A204.1 (cell line): ENCODE measurements around the gene DDX55.
"Not testable (repeated sequence)": the region's sequence is repeated elsewhere in the genome, so short reads cannot be mapped to it uniquely, and the experiment has no call there.

ENCODE experiments used
- FAIRE-seq: peaks from 2 replicates; lab custom pipeline; 2012; peaks lifted over from hg19 to GRCh38; lab: Jason Lieb, UNC

The DDX55 gene, protein sequence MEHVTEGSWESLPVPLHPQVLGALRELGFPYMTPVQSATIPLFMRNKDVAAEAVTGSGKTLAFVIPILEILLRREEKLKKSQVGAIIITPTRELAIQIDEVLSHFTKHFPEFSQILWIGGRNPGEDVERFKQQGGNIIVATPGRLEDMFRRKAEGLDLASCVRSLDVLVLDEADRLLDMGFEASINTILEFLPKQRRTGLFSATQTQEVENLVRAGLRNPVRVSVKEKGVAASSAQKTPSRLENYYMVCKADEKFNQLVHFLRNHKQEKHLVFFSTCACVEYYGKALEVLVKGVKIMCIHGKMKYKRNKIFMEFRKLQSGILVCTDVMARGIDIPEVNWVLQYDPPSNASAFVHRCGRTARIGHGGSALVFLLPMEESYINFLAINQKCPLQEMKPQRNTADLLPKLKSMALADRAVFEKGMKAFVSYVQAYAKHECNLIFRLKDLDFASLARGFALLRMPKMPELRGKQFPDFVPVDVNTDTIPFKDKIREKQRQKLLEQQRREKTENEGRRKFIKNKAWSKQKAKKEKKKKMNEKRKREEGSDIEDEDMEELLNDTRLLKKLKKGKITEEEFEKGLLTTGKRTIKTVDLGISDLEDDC

DNA sequence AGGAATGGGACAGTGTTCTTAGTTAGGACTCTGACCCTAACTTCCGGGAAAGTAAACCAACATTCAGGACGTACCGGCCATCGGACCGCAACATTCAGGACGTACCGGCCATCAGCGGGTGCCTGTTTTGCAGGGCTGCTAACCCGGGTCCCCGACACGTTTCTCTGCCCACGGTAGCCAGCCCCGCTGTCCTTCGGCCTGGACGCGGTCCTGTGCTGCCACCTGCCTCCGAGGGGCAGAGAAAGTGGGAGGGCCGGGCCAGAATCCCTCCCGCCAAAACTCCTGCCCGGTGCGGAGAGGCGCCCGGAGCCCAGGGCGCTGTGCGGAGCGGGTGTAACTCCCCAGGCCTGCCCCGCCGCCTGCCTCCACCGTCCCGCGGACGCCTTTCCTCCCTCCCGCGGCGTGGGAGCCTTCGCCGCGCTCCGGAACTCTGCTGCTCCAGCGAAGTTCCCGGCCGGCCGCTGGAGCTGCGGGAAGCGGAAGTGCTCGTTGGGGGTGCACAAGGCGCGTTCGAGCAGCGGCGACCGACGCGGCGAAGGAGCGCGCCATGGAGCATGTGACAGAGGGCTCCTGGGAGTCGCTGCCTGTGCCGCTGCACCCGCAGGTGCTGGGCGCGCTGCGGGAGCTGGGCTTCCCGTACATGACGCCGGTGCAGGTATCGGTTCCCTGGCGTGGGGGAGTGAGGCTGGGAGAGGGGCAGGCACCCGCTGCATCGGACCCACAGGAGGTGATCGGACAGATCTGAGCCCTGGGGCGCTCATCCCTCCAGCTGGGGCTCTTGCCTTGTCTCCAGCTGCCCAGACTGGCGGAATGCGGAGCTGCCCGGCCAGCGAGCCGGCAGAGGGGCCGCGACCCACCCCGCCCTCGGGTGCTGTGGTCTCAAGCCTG, at the start of gene DDX55:
TSS of gene DDX55 (plus strand) at position 498 of the 888 bp plus-strand sequence. CDS start at position 548, 50 bp downstream.
- no peak for FAIRE-seq

GRCh38 chr12:123554136-123554535, 47.8 kb upstream of the DDX55 start:
- FAIRE-seq: not testable (repeated sequence)

DNA sequence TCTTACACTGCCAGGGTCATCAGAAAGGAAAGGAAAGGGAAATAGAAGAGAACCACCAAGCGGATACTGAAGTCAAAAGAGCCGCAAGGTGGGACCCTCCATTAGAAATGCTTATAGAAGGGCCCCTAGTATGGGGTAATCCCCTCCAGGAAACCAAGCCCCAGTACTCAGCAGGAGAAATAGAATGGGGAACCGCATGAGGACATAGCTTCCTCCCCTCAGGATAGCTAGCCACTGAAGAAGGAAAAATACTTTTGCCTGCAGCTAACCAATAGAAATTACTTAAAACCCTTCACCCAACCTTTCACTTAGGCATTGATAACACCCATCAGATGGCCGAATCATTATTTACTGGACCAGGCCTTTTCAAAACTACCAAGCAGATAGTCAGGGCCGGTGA, 47.1 kb upstream of the DDX55 start:
- FAIRE-seq: not testable (repeated sequence)

DNA sequence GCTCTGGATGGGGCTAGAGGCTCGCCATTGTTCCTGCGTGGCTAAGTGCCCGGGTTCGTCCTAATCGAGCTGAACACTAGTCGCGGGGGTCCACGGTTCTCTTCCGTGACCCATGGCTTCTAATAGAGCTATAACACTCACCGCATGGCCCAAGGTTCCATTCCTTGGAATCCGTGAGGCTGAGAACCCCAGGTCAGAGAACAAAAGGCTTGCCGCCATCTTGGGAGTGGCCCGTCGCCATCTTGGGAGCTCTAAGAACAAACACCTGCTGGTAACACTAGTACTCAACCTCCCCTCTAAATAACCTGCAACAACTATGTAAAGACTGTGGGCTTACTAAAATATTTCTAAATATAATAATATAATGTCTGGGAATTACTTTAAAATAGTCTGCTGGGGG, 43.4 kb upstream of the DDX55 start:
- not testable (repeated sequence) for FAIRE-seq

GRCh38 chr12:123559468-123559867, 42.4 kb upstream of the DDX55 start:
- no peak for FAIRE-seq

- FAIRE-seq: no peak
Observed at GRCh38 chr12:123571343-123571813, 30.5 kb upstream of the DDX55 start.

- no peak for FAIRE-seq
Observed at GRCh38 chr12:123572391-123572790, 29.5 kb upstream of the DDX55 start.

DNA sequence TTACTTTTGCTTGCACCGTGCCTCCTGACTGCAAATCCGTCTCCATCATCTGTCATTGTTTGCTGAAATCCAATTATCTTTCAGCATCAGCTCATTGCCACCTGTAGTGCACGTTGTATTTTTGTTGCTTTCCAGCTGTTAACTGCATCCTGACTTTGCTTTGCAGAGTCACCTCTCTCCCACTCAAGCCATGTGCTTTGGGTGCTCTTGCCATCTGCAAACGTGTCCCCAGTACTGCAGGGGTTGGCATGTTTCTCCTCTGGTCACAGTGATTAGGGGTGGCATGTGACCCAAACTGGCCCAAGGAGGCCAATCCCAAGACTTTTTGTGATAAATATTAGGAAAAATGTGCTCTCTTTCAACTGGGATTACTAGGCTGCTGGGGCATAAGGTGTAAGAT, 28.0 kb upstream of the DDX55 start:
- no peak for FAIRE-seq

DNA sequence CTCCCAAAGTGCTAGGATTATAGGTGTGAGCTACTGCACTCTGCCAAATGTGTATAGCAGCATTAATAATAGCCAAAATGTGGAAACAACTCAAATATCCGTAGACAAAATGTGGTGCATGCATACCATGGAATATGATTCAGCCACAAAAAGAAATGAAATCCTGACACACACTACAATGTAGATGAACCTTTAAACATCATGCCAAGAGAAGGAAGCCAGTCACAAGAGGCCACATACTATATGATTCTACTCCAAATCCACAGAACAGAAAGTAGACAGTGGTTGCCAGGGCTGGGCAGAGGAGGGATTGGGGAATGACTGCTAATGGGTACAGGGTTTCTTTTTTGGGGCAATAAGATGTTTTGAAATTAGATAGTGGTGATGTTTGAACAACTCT, 25.3 kb upstream of the DDX55 start:
- no peak for FAIRE-seq

DNA sequence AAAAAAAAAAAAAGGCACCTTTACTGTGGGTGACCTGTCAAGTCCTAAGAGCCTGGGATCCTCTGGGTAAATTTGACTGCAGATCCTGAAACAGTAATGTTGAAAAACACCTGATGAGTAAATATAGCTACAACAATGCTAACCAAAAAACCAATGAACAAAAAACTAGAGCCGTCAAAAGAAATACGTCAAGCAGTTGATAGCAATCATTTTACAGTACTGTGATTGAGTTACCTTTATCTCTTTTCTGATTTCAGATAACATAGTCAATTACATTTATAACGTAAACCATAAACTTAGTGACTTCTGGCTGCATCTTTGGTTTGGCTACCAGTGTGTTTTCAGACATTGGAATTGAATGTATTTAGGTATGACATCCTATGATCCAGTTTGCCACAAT, 23.7 kb upstream of the DDX55 start:
- no peak for FAIRE-seq

DNA sequence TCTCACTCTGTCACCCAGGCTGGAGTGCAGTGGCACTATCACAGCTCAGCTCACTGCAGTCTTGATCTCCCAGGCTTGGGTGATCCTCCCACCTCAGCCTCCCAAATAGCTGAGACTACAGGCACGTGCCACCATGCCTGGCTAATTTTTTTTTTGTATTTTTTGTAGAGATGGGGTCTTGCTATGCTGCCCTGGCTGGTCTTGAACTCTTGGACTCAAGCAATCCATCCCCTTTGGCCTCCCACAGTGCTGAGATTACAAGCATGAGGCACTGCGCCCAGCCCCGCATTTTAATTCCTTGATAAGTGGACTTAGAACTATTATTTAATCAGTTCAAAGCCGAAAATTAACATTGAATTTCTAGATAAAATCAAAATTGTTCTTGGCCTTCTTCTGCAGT, 23.1 kb upstream of the DDX55 start:
- not testable (repeated sequence) for FAIRE-seq

DNA sequence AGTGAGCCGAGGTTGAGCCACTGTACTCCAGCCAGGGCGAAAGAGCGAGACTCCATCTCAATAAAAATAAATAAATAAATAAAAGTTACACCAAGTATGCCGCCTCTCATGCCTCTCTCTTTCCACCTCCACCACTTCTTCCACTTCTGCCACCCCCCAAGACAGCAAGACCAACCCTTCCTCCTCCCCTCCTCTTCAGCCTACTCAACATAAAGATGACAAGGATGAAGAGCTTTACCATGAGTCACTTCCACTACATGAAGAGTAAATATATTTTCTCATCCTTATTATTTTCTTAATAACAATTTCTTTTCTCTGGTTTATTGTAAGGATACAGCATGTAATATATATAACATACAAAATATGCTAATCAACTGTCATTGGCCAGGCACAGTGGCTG, 21.1 kb upstream of the DDX55 start:
- no peak for FAIRE-seq

GRCh38 chr12:123591702-123592481, 10.0 kb upstream of the DDX55 start:
- no peak for FAIRE-seq

DNA sequence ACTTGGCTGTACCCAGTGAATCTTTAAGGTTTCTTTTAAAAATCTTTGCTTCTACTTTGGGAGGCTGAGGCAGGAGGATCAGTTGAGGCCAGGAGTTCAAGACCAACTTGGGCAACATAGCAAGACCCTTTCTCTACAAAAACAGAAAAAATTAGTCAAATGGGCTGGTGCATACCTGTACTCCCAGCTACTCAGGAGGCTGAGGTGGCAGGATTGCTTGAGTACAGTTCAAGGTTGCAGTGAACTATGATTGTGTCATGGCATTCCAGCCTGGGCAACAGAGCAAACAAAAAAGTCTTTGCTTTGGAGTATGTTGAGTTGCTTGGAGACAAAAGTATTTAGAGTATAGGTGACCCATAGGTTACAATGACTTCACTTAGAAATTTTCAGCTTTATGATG, 6.2 kb upstream of the DDX55 start:
- no peak for FAIRE-seq

GRCh38 chr12:123597100-123597499, 4.8 kb upstream of the DDX55 start:
- FAIRE-seq: no peak

- FAIRE-seq: no peak
Observed at GRCh38 chr12:123598522-123598921, 3.4 kb upstream of the DDX55 start.

DNA sequence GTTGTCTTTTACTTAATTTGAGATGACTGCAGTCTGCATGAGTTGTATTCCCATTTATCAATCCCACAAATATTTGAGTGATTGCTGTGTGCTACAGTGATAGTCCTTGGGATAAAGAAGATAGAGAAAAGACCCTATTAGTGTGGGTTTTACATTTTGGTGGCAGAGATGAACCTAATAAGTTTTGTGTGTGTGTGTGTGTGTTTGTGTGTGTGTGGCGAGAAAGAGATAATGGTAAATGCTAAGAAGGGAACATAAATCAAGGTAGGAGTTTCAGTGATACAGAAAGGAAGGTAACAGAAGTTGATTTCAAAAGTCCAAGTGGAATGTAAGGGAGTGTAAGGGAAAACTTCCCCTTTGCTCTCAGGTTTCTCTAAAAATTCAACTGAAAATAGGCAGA, 2.6 kb upstream of the DDX55 start:
- no peak for FAIRE-seq

GRCh38 chr12:123599721-123600120, 2.2 kb upstream of the DDX55 start:
- FAIRE-seq: no peak

GRCh38 chr12:123602651-123603195, 824 bp downstream of the DDX55 start:
- no peak for FAIRE-seq

DNA sequence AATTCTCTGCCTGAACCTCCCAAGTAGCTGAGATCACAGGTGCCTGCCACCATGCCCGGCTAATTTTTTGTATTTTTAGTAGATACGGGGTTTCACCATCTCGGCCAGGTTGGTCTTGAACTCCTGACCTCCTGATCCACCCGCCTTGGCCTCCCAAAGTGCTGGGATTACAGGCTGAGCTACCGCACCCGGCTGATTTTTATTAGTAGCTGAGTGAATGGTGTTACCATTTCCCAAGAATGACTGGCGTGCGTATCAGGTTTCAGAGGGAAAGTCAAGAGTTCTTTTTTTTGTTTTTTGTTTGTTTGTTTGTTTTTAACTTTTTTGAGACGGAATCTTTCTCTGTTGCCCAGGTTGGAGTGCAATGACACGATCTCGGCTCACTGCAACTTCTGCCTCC, 1.6 kb downstream of the DDX55 start:
- FAIRE-seq: not testable (repeated sequence)

DNA sequence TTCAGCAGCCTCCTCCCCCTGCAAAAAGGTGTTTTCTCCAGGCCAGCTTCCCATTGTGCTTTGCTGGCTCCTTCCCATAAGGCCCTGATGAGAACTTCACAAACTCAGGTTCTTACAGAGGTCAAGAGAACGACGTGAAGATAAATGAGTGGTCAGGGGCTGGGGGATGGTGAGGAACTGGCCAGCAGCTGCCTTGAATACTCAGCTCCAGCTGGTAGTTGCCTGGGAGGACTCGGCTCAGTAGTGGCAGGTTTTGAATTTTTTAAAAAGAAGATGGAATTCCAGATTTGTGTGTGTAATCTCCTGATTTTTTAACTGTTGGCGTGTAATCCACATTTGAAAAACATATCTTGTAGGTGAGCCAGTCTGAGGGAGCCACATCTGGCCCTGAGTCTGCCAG, 5.9 kb downstream of the DDX55 start:
- FAIRE-seq: no peak

DNA sequence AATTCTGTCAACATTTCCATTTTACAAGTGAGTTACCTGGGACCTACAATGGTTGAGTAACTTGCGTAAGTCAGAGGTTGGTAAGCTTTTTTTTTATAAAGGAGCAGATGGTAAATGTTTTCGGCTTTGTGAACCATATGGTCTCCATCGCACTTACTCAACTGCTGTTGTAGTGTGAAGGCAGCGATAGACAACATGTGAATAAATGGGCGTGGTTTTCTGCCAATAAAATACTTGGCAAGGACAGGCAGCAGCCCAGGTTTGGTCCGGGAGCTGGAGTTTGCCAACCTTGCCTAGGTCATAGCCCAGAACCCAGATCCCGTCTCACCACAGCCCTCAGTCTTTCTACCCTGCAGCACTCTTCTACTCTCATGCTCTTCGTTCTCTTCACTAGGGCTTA, 6.3 kb downstream of the DDX55 start:
- FAIRE-seq: no peak
